Calu3 (cell line): ENCODE results near the gene YIF1B. TPM values are rescaled to one million over a fixed set of nuclear protein-coding genes. Genes with fewer than 3 reads are reported as not detected.

Experiments
- BruUV-seq: library from RNA; stranded (reverse); fragments of 400-500 nt; replicated peaks from 2 replicates; lab custom pipeline; 2021; lab: Mats Ljungman, UMichigan
- CTCF ChIA-PET: fragments of 300-600 bp; sonication (Branson Sonifier 250); formaldehyde crosslinking; loops from one replicate; lab custom pipeline; 2022; ENCODE audit warnings: antibody characterized with exemption; lab: Charles Lee
- DNase-seq: peaks from one replicate; pipeline ENCODE4 v3.0.0; 2022
- H3K27ac Mint-ChIP-seq: one replicate; pipeline ENCODE4 v1.8.0; 2022; ENCODE audit warnings: mixed read lengths; ENCODE audit not compliant: unreplicated experiment
- H3K27me3 Mint-ChIP-seq: one replicate; pipeline ENCODE4 v1.8.0; 2022; ENCODE audit warnings: mixed read lengths; ENCODE audit not compliant: unreplicated experiment
- H3K36me3 Mint-ChIP-seq: one replicate; pipeline ENCODE4 v1.8.0; 2022; ENCODE audit warnings: mild to moderate bottlenecking, moderate library complexity, mixed read lengths; ENCODE audit not compliant: insufficient read depth, unreplicated experiment
- H3K4me1 Mint-ChIP-seq: one replicate; pipeline ENCODE4 v1.8.0; 2022; ENCODE audit warnings: mild to moderate bottlenecking, low read depth, mixed read lengths; ENCODE audit not compliant: unreplicated experiment
- H3K4me3 Mint-ChIP-seq: one replicate; pipeline ENCODE4 v1.8.0; 2022; ENCODE audit warnings: mild to moderate bottlenecking, low read depth, moderate library complexity, mixed read lengths; ENCODE audit not compliant: unreplicated experiment
- H3K9me3 Mint-ChIP-seq: one replicate; pipeline ENCODE4 v1.8.0; 2022; ENCODE audit warnings: low read depth, mixed read lengths; ENCODE audit not compliant: unreplicated experiment
- intact Hi-C: fragments of 100-400 bp; cut with micrococcal nuclease; formaldehyde crosslinking; loops from one replicate; pipeline ENCODE4 v1.10.0; 2022; ENCODE audit not compliant: unreplicated experiment
- total RNA-seq: library from RNA; stranded (reverse); gene quantifications from 2 replicates; pipeline ENCODE4 v1.2.3, GENCODE V29; 2022
- TF ChIP-seq, protein P1 (sequence below): fragments of 200-600 bp; IDR thresholded peaks from one replicate; pipeline ENCODE4 v1.8.0; 2022; ENCODE audit warnings: antibody characterized with exemption; ENCODE audit not compliant: unreplicated experiment

Gene YIF1B
- total RNA-seq, 1 experiment from 2014 or later, result 45.4 TPM

DNA sequence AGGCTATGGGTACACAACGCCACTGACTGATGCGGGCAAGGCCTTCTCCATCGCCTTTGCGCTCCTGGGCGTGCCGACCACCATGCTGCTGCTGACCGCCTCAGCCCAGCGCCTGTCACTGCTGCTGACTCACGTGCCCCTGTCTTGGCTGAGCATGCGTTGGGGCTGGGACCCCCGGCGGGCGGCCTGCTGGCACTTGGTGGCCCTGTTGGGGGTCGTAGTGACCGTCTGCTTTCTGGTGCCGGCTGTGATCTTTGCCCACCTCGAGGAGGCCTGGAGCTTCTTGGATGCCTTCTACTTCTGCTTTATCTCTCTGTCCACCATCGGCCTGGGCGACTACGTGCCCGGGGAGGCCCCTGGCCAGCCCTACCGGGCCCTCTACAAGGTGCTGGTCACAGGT lies 10.8 kb upstream of the YIF1B start:
- no TSS peak for BruUV-seq
- TF ChIP-seq, protein P1, sequence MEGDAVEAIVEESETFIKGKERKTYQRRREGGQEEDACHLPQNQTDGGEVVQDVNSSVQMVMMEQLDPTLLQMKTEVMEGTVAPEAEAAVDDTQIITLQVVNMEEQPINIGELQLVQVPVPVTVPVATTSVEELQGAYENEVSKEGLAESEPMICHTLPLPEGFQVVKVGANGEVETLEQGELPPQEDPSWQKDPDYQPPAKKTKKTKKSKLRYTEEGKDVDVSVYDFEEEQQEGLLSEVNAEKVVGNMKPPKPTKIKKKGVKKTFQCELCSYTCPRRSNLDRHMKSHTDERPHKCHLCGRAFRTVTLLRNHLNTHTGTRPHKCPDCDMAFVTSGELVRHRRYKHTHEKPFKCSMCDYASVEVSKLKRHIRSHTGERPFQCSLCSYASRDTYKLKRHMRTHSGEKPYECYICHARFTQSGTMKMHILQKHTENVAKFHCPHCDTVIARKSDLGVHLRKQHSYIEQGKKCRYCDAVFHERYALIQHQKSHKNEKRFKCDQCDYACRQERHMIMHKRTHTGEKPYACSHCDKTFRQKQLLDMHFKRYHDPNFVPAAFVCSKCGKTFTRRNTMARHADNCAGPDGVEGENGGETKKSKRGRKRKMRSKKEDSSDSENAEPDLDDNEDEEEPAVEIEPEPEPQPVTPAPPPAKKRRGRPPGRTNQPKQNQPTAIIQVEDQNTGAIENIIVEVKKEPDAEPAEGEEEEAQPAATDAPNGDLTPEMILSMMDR, result no peak
- Mint-ChIP-seq H3K27me3 (peaks cover 2% of the 10 kb centered on the region), H3K36me3 (peaks cover 4% of the 10 kb centered on the region), H3K4me1 (no peaks in the 10 kb centered on the region), H3K27ac (no peak overlapping the region), H3K9me3 (no peaks in the 10 kb centered on the region), H3K4me3 (no peak overlapping the region)
- intact Hi-C loops, result no loop called here
- no peak for DNase-seq
- CTCF ChIA-PET, result no interaction called here

DNA sequence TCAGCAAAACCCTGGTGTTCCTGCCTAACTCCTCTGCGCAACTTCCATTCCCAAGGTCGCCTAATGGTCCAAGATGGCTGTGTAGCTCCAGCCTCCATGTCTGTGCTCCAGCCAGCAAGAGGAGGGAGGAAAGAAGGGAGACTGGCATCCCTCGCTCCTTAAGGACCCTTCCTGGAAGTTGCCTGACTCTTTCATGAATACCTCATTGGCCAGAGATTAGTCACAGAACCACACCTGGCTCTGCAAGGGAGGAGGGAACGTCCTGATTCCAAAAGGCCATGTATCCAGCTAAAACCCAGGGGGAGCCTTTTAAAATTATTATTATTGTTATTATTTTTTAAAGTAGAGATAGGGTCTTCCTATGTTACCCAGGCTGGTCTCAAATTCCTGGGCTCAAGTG lies 8.7 kb upstream of the YIF1B start:
- BruUV-seq, result no TSS peak
- Mint-ChIP-seq H3K4me1 (no peaks in the 10 kb centered on the region), H3K27me3 (peaks cover 21% of the 10 kb centered on the region), H3K36me3 (peaks cover 14% of the 10 kb centered on the region), H3K4me3 (no peak overlapping the region), H3K27ac (no peak overlapping the region), H3K9me3 (no peaks in the 10 kb centered on the region)
- intact Hi-C loops, result no loop called here
- no peak for DNase-seq
- TF ChIP-seq, protein P1, result no peak
- CTCF ChIA-PET, result no interaction called here

DNA sequence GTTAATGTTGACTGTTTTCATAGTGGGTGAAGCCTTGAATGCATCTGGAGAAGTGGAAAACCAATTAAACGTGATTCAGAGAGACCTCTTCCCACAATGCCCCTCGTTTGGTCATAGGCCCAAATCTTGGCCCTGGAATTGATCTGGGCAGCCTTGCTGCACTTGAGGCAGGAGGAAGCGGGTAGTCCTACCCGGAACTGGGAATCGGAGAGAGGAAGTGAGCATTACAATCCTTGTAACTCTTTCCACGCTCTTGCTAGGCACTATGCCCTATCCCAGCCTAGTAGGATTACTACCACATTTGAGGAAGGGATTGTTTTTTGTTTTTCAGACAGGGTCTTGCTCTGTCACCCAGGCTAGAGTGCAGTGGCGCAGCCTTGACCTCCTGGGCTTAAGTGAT lies 7.5 kb upstream of the YIF1B start:
- CTCF ChIA-PET, result no interaction called here
- H3K27ac Mint-ChIP-seq, result no peak overlapping the region
- no peak overlapping the region for H3K4me3 Mint-ChIP-seq
- intact Hi-C loops, result no loop called here
- BruUV-seq, result no TSS peak
- peaks cover 32% of the 10 kb centered on the region for H3K27me3 Mint-ChIP-seq
- no peak for DNase-seq
- no peaks in the 10 kb centered on the region for H3K4me1 Mint-ChIP-seq
- H3K36me3 Mint-ChIP-seq, result peaks cover 17% of the 10 kb centered on the region
- TF ChIP-seq, protein P1, result no peak
- H3K9me3 Mint-ChIP-seq, result no peaks in the 10 kb centered on the region

DNA sequence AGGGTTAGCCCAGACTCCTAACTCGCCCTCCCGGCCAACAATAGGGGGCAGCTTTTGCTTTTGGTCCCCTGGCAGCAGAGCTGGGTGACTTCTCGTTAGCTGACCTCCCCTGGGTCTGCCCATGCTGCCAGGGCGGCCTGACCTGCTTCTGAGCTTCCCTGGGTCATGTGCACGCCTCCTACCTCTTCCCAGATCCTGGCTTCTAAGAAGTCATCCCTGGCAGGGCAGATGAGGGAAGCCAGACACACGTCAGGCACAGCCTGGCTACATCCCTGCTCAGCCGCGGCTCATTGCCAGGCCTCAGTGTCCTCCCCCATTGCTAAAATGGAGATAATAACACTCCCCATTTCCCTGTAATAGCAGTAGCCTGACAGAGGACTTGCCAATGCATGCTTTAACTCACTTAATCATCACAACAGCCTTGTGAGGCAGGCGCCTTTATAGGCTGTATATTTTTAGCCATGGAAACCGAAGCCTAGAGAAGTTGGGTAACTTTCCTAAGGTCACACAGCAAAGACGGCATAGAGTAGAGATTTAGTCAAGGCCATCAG lies 6.0 kb upstream of the YIF1B start:
- TF ChIP-seq, protein P1, result no peak
- H3K4me3 Mint-ChIP-seq, result no peak overlapping the region
- H3K27me3 Mint-ChIP-seq, result peaks cover 42% of the 10 kb centered on the region
- CTCF ChIA-PET, result no interaction called here
- H3K4me1 Mint-ChIP-seq, result peaks cover 7% of the 10 kb centered on the region
- no peaks in the 10 kb centered on the region for H3K9me3 Mint-ChIP-seq
- peaks cover 24% of the 10 kb centered on the region for H3K36me3 Mint-ChIP-seq
- no peak for DNase-seq
- no peak overlapping the region for H3K27ac Mint-ChIP-seq
- BruUV-seq, result no TSS peak
- intact Hi-C loops, result no loop called here
